K562 (cell line): ENCODE data around the gene COG3. TPM values are rescaled to one million over a fixed set of nuclear protein-coding genes. Genes with fewer than 3 reads are reported as not detected.

Experiments
- ATAC-seq: fragments of 200-7000 bp; cut with Tn5 transposase; 3 replicates; pipeline ENCODE4 v1.9.1; 2020; ENCODE audit warnings: moderate library complexity
- BruUV-seq: library from RNA; stranded (reverse); fragments of 400-500 nt; replicated peaks from 2 replicates; lab custom pipeline; 2021; lab: Mats Ljungman, UMichigan
- CTCF ChIA-PET: fragments of 300-600 bp; formaldehyde crosslinking; extraction: SDS; loops from one replicate; lab custom pipeline; 2021; ENCODE audit warnings: low intra/inter-chr PET ratio; lab: Yijun Ruan, JAX
- POLR2A ChIA-PET: fragments of 300-600, 350-650 bp; sonication (Branson Sonifier 250); formaldehyde crosslinking; extraction: SDS; loops from one replicate; lab custom pipeline; 2021; ENCODE audit warnings: antibody characterized with exemption, inconsistent platforms; lab: Yijun Ruan, JAX
- DNase-seq, 4 experiments: peaks; one replicate each; pipeline versions ENCODE4 v3.0.0 to v3.0.0-alpha.2; 2011 to 2018; ENCODE audit warnings: low spot score in 3 of 4, mixed read lengths in 3 of 4; ENCODE audit errors: extremely low read depth in 1 of 4
- FAIRE-seq: peaks from 2 replicates; lab custom pipeline; 2011; peaks lifted over from hg19 to GRCh38; lab: Jason Lieb, UNC
- H2AFZ ChIP-seq: 2 replicates; pipeline ENCODE4 v1.6.0; 2011; ENCODE audit warnings: low read depth, low read length, control low read depth, inconsistent platforms
- H3K27ac ChIP-seq: fragments of 200-600 bp; 3 replicates; pipeline ENCODE4 v1.8.0; 2011; ENCODE audit warnings: low read depth, mild to moderate bottlenecking, control low read depth, inconsistent platforms, low read length, moderate library complexity, mixed read lengths; ENCODE audit errors: extremely low read depth
- H3K27me3 ChIP-seq, 2 experiments: fragments of 300-600 bp in 1 of 2; 2 replicates in 1 of 2; 3 replicates in 1 of 2; pipeline versions ENCODE4 v1.6.0 to v1.8.0; 2011; ENCODE audit warnings: inconsistent platforms in 2 of 2, low read length in 2 of 2, mild to moderate bottlenecking in 1 of 2, mixed read lengths in 1 of 2, moderate library complexity in 1 of 2; ENCODE audit not compliant: control insufficient read depth in 2 of 2, insufficient read depth in 2 of 2
- H3K36me3 ChIP-seq: fragments of 300-600 bp; 3 replicates; pipeline ENCODE4 v1.8.0; 2011; ENCODE audit warnings: mild to moderate bottlenecking, low read length, inconsistent platforms; ENCODE audit not compliant: control insufficient read depth, insufficient read depth
- H3K4me1 ChIP-seq, 2 experiments: fragments of 200-600 bp in 1 of 2; replicated peaks in 1 of 2; 2 replicates in 1 of 2; 3 replicates in 1 of 2; pipeline versions ENCODE4 v1.5.1 to v1.8.0; 2011; ENCODE audit warnings: inconsistent platforms in 2 of 2, low read length in 2 of 2, mild to moderate bottlenecking in 1 of 2, mixed read lengths in 1 of 2, moderate library complexity in 1 of 2; ENCODE audit not compliant: control insufficient read depth in 2 of 2, insufficient read depth in 2 of 2
- H3K4me2 ChIP-seq: 2 replicates; pipeline ENCODE4 v1.6.1; 2011; ENCODE audit warnings: low read length, control low read depth, inconsistent platforms, mixed read lengths; ENCODE audit not compliant: insufficient read depth
- H3K4me3 ChIP-seq: fragments of 200-600 bp; sonication (generic), shearing (Covaris generic); 2 replicates; pipeline ENCODE4 v1.5.1; 2016; ENCODE audit warnings: control low read depth, inconsistent platforms
- H3K79me2 ChIP-seq: fragments of 200-600 bp; 3 replicates; pipeline ENCODE4 v1.8.0; 2011; ENCODE audit warnings: low read length, inconsistent platforms; ENCODE audit not compliant: control insufficient read depth, insufficient read depth
- H3K9ac ChIP-seq, 2 experiments: 2 replicates each; pipeline versions ENCODE4 v1.6.0 to v1.6.1; 2011; ENCODE audit warnings: low read depth in 2 of 2, low read length in 2 of 2, control low read depth in 1 of 2, inconsistent platforms in 1 of 2, mild to moderate bottlenecking in 1 of 2, mixed read lengths in 1 of 2; ENCODE audit not compliant: insufficient read depth in 1 of 2
- H3K9me1 ChIP-seq: one replicate; pipeline ENCODE4 v1.6.0; 2011; ENCODE audit warnings: inconsistent platforms, mild to moderate bottlenecking, low read length, moderate library complexity; ENCODE audit not compliant: control insufficient read depth, insufficient read depth
- H3K9me3 ChIP-seq: replicated peaks from 2 replicates; pipeline ENCODE4 v1.5.1; 2011; ENCODE audit warnings: low read depth, low read length, inconsistent platforms; ENCODE audit not compliant: control insufficient read depth, insufficient read depth
- H4K20me1 ChIP-seq: replicated peaks from 2 replicates; pipeline ENCODE4 v1.6.1; 2011; ENCODE audit warnings: low read length, inconsistent platforms, mixed read lengths; ENCODE audit not compliant: control insufficient read depth, insufficient read depth
- ETV5 ChIP-seq: sonication (generic); formaldehyde crosslinking; IDR thresholded peaks from 2 replicates; pipeline ENCODE4 v1.4.0; 2020; ENCODE audit warnings: low read depth, mild to moderate bottlenecking, missing genetic modification reagents
- KDM4B ChIP-seq, 2 experiments: fragments of 450-650 bp in 1 of 2; sonication (generic) in 1 of 2; IDR thresholded peaks; 2 replicates each; pipeline ENCODE4 v1.6.1; 2016 to 2017; ENCODE audit warnings: borderline replicate concordance in 2 of 2, antibody characterized with exemption in 1 of 2, low read depth in 1 of 2, mild to moderate bottlenecking in 1 of 2
- MCM7 ChIP-seq, 2 experiments: fragments of 450-650 bp; IDR thresholded peaks; 2 replicates each; pipeline ENCODE4 v1.6.1; 2016 to 2018
- MTA2 ChIP-seq: fragments of 450-650 bp; IDR thresholded peaks from 2 replicates; pipeline ENCODE4 v1.6.1; 2016; ENCODE audit warnings: low read depth
- NFIX ChIP-seq: fragments of 250-450 bp; sonication (Bioruptor Pico); IDR thresholded peaks from 2 replicates; pipeline ENCODE4 v1.4.0; 2020; ENCODE audit warnings: low read depth, mild to moderate bottlenecking, moderate library complexity
- SMARCC2 ChIP-seq: fragments of 450-650 bp; IDR thresholded peaks from 2 replicates; pipeline ENCODE4 v1.6.1; 2017; ENCODE audit warnings: antibody characterized with exemption, moderate library complexity, mild to moderate bottlenecking, low read depth
- ZFP91 ChIP-seq: sonication (generic); formaldehyde crosslinking; IDR thresholded peaks from 2 replicates; pipeline ENCODE4 v1.8.0; 2022; ENCODE audit warnings: mild to moderate bottlenecking, missing genetic modification reagents
- ZNF398 ChIP-seq: fragments of 250-450 bp; sonication (Bioruptor Pico); IDR thresholded peaks from 2 replicates; pipeline ENCODE4 v1.8.0; 2021; ENCODE audit warnings: moderate library complexity, mild to moderate bottlenecking, inconsistent platforms
- ZNF436 ChIP-seq: fragments of 250-450, 450-650 bp; sonication (Bioruptor Pico); formaldehyde crosslinking; IDR thresholded peaks from 2 replicates; pipeline ENCODE4 v1.7.0; 2020; ENCODE audit warnings: mild to moderate bottlenecking
- ZNF77 ChIP-seq: fragments of 250-450 bp; sonication (Bioruptor Pico); IDR thresholded peaks from 2 replicates; pipeline ENCODE4 v1.5.0; 2020
- WGBS: fragments of 100-300 bp; shearing (Covaris generic); methylation state at CpG from one replicate; pipeline ENCODE4 v1.1.6; 2016; ENCODE audit warnings: low coverage, mixed read lengths; ENCODE audit not compliant: insufficient coverage; ENCODE audit errors: missing lambda C conversion rate; 5-methylcytosine and 5-hydroxymethylcytosine counted together
- in situ Hi-C: fragments of 300-500 bp; cut with MboI; formaldehyde crosslinking; loops from 4 replicates; pipeline ENCODE4 v1.15.0; 2018; ENCODE audit warnings: inconsistent platforms, mixed read lengths
- intact Hi-C: fragments of 100-400 bp; cut with micrococcal nuclease; formaldehyde crosslinking; loops from 2 replicates; pipeline ENCODE4 v1.14.2; 2022
- polyA plus RNA-seq, 8 experiments: library from polyadenylated mRNA; depleted of rRNA in 4 of 8; stranded (reverse) in 5 of 8; unstranded in 3 of 8; fragments of >200 nt; fragmentation: Nextera tagmentation in 2 of 8; fragmentation: Illumina TruSeq in 1 of 8; extraction: Ambion mirVana in 2 of 8; extraction: Trizol in 1 of 8; gene quantifications; 2 replicates each; pipeline versions ENCODE4 v1.2.1 to v1.2.3, GENCODE V29; 2011 to 2014; ENCODE audit warnings: inconsistent platforms in 1 of 8, missing spikeins in 1 of 8
- total RNA-seq, 7 experiments: library from RNA; depleted of rRNA in 6 of 7; stranded (reverse); fragments of >200 nt in 6 of 7; fragmentation: Illumina TruSeq in 2 of 7; extraction: Trizol in 2 of 7; gene quantifications; 2 replicates each; pipeline versions ENCODE4 v1.2.1 to v1.2.3, GENCODE V29; 2011 to 2021; ENCODE audit warnings: low replicate concordance in 1 of 7
- TF ChIP-seq, protein P1 (sequence below): sonication (generic); formaldehyde crosslinking; IDR thresholded peaks from 2 replicates; pipeline ENCODE4 v1.8.0; 2022; ENCODE audit warnings: mild to moderate bottlenecking, missing genetic modification reagents

Gene COG3
- total and polyA plus RNA-seq, 9 of the 15 experiments (the other 6 are each of a cell fraction or from before 2014, with no cell fraction given) = 3.9 to 22.9 (median 14.5) TPM

GRCh38 chr13:45479661-45480060 is 14.9 kb downstream of the COG3 start:
- 57% methylated on average over 2 of the region's 2 CpGs for WGBS
- peaks cover 38% of the 10 kb centered on the region for H3K36me3 ChIP-seq
- H3K79me2 ChIP-seq = peaks cover 9% of the 10 kb centered on the region
- no peaks in the 10 kb centered on the region for H3K27me3 ChIP-seq
- no peak overlapping the region for H3K4me2 ChIP-seq
- no peaks in the 10 kb centered on the region for H3K4me1 ChIP-seq
- CTCF ChIA-PET = no interaction called here
- in situ Hi-C loops = no loop called here
- POLR2A ChIA-PET = no interaction called here
- H2AFZ ChIP-seq = no peak overlapping the region
- no peaks in the 10 kb centered on the region for H4K20me1 ChIP-seq
- H3K9ac ChIP-seq = no peak overlapping the region
- FAIRE-seq (no peak), DNase-seq (no peak), ATAC-seq (no peak)
- no peak overlapping the region for H3K4me3 ChIP-seq
- intact Hi-C loops = no loop called here
- no peak for TF ChIP-seq ZNF436 (CRISPR knock-in tag)
- no peak for TF ChIP-seq ZNF77
- no peak for TF ChIP-seq MTA2
- TF ChIP-seq, protein P1, sequence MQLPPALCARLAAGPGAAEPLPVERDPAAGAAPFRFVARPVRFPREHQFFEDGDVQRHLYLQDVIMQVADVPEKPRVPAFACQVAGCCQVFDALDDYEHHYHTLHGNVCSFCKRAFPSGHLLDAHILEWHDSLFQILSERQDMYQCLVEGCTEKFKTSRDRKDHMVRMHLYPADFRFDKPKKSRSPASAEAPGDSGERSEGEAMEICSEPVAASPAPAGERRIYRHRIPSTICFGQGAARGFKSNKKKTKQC (CRISPR knock-in tag) = no peak
- no peak for TF ChIP-seq KDM4B (IDR thresholded peaks at IDR 0.05; ENCODE audit: borderline replicate concordance in 2 of 2, low read depth in 1 of 2)
- no peak for TF ChIP-seq MCM7 (IDR thresholded peaks at IDR 0.05)
- no peak for TF ChIP-seq ETV5 (CRISPR knock-in tag)
- no peak for TF ChIP-seq ZNF398 (CRISPR knock-in tag)
- TF ChIP-seq SMARCC2 = no peak
- TF ChIP-seq ZFP91 (CRISPR knock-in tag) = no peak
- no peak for TF ChIP-seq NFIX (CRISPR knock-in tag)
- no peak overlapping the region for H3K27ac ChIP-seq
- no peaks in the 10 kb centered on the region for H3K9me3 ChIP-seq
- BruUV-seq = no TSS peak
- no peaks in the 10 kb centered on the region for H3K9me1 ChIP-seq
